Activated CD8-positive, alpha-beta memory T cell treated with anti-CD3 and anti-CD28 coated beads for 48 hours (primary cell): ENCODE measurements around the gene PLCG1.
A peak's percentile ranks its signal among the peaks of the same experiment; 100 is the strongest.
"Not testable (repeated sequence)": the region's sequence is repeated elsewhere in the genome, so short reads cannot be mapped to it uniquely, and the experiment has no call there.

ENCODE experiments used
- DNase-seq, 3 experiments: peaks; one replicate each; pipeline ENCODE4 v3.0.0-alpha.2; 2020; ENCODE audit warnings: low read depth in 2 of 3, low spot score in 2 of 3

Gene PLCG1

GRCh38 chr20:41136680-41137613, at the start of gene PLCG1:
Gene PLCG1, plus strand, starts transcription at chr20:41137543. Its CDS starts 99 bp downstream, at chr20:41137642.
- DNase-seq = peak; percentile 72 to 77 (median 76)

- no peak for DNase-seq
Observed at GRCh38 chr20:41087777-41088176, 49.6 kb upstream of the PLCG1 start.

GRCh38 chr20:41089555-41089954, 47.8 kb upstream of the PLCG1 start:
- DNase-seq = no peak

- no peak for DNase-seq
Observed at GRCh38 chr20:41091927-41092326, 45.4 kb upstream of the PLCG1 start.

- DNase-seq = no peak
Observed at GRCh38 chr20:41094353-41095055, 42.8 kb upstream of the PLCG1 start.

- no peak for DNase-seq
Observed at GRCh38 chr20:41095110-41095969, 42.0 kb upstream of the PLCG1 start.

GRCh38 chr20:41098703-41099250, 38.6 kb upstream of the PLCG1 start:
- DNase-seq = no peak

- DNase-seq = no peak
Observed at GRCh38 chr20:41100001-41100480, 37.3 kb upstream of the PLCG1 start.

- DNase-seq = no peak
Observed at GRCh38 chr20:41101660-41102059, 35.7 kb upstream of the PLCG1 start.

GRCh38 chr20:41108531-41108930, 28.8 kb upstream of the PLCG1 start:
- no peak for DNase-seq

- no peak for DNase-seq
Observed at GRCh38 chr20:41110012-41110411, 27.3 kb upstream of the PLCG1 start.

GRCh38 chr20:41110930-41111577, 26.3 kb upstream of the PLCG1 start:
- DNase-seq = no peak

GRCh38 chr20:41111578-41111951, 25.8 kb upstream of the PLCG1 start:
- no peak for DNase-seq

- DNase-seq = no peak
Observed at GRCh38 chr20:41116282-41116956, 20.9 kb upstream of the PLCG1 start.

GRCh38 chr20:41118159-41118558, 19.2 kb upstream of the PLCG1 start:
- not testable (repeated sequence) for DNase-seq

- DNase-seq = no peak
Observed at GRCh38 chr20:41118632-41119031, 18.7 kb upstream of the PLCG1 start.

- no peak for DNase-seq
Observed at GRCh38 chr20:41119614-41120561, 17.5 kb upstream of the PLCG1 start.

GRCh38 chr20:41121399-41121798, 15.9 kb upstream of the PLCG1 start:
- no peak for DNase-seq

- no peak for DNase-seq
Observed at GRCh38 chr20:41123631-41124030, 13.7 kb upstream of the PLCG1 start.
